CD4-positive, alpha-beta T cell treated with Interferon gamma for 1 hour (primary cell): Measurements from ENCODE around the gene PLA2G5.
A peak's percentile ranks its signal among the peaks of the same experiment; 100 is the strongest.

Experiments used
- DNase-seq: peaks from one replicate; pipeline ENCODE4 v3.0.0-alpha.2; 2020

The PLA2G5 gene

GRCh38 chr1:20070357-20070756 is 363 bp downstream of the PLA2G5 start:
- DNase-seq, result no peak

GRCh38 chr1:20071416-20071815 is 1.4 kb downstream of the PLA2G5 start:
- DNase-seq, result no peak

DNA sequence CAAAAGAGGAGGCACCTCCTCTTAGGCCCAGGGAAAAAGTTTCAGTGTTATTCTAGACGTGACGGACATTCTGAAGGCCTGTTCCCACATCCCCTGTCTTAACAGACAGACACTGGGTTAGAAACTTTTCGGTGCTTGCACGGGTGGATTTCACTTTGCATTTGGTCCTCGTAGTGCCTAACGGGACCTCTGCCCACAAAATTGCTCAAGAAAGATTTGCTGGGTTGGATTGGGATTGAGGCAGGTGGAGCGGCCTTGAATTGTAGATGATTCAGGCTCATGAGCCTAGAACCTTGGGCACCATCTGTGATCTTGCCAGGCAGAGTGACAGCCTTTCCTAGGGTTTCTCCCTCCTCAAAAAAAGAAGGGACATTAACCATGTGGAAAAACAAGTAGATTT is 2.8 kb downstream of the PLA2G5 start:
- no peak for DNase-seq

DNA sequence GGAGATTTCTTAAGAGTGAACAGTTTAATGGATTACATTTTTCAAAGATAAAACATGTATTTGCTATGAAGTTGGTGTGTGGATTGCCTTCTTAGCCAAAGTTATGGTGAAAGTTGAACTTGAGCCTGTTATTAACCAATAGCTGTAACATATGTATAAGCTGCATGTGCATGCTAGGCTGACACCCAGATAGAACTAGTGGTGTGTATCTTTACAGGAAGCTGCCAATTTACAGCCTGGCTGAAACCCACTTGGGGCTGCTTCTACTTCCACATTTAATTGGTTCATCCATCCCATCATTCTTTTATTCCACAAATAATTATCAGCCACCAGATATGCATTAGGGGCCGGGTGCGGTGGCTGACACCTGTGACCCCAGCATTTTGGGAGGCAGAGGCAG is 3.3 kb downstream of the PLA2G5 start:
- no peak for DNase-seq

GRCh38 chr1:20074055-20074724 is 4.2 kb downstream of the PLA2G5 start:
- no peak for DNase-seq

DNA sequence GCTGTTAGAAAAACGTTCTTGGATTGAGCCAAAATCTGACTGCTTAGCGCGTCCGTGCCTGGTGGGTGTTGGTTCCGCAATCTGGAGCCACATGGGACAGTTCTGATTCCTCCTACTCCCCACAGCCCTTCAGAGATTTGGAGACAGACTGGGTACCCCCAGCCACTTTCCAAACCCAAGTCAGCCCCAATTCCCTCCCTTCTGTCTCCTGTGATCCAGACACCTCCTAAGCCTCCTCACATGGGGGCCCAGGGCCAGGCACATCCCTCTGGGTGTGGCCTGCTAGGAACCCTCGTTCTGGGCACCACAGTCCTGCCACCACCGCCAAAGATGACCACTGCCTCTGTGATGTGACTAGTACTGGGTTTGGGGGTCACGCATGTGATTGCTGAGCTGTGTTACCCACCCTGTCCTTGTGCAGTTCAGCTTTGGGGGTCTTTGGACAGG is 4.8 kb downstream of the PLA2G5 start:
- no peak for DNase-seq

DNA sequence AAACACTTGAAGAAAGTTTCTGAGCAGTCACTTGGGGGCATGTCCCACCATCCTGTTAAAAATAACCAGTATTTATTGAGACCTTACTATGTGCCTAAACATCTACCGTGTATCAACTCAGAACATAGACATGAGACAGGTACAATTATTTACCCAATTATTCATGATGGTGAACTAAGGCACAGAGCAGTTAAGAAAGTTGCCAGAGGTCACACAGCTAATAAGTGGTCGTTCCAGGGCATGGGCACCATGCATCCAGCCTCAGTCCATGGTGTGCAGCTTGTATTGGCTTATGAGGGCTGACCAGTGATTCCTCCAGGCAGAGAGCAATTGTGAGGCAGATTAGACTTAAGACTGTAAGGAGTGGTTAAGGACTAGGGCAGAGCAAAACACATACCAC is 5.4 kb downstream of the PLA2G5 start:
- no peak for DNase-seq

DNA sequence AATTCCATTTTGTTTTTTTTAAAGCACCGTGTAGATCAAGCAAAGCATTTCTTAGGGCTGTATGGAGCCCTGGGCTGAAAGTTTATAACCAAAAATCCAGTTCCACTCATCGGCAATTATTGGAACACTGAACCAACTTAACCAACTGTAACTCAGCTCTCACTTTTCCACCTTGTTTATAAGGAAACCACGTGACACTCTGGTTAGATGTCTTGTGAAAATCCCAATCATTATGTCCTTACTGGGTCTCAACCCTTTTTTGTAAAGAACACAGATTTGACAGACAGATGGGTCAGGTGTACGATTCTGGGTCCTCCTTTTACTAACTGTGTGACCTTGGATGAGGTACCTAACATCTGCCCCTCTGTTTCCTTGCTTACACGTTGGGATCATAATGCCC is 6.2 kb downstream of the PLA2G5 start:
- DNase-seq, result no peak

DNA sequence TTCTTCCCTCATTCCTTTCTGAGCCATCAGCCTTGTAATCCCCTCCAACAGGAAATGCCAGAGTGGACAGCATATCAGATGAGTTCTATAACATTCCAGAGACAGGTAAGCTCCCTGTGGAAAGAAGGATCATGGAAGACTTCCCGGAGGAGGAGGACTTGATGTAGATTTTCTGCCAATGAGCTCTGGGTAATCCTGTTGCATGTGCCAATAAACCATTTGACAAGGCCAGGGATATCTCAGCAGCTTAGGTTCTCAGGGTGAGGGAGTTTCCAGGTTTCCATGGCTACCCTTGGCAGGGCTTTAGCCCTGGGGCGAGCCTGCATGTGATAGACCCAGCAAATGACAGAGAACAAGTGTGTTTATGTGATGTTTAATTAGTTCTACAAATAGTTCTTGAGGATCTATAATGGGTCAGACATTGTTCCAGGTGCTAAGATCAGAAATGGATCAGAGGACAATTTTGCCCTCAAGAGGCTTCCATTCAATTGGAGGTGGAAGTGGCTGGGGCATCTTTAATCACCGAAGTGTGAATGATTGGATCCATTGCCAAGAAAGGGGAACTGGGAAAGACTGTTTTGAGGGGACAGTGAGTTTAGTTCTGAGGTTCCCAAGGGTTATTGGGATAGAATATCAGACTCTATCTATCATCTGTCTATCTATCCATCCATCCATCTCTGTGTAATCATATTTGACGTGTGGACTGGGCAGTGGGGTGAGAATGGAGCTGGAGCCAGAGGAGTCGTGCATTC is 6.9 kb downstream of the PLA2G5 start:
- no peak for DNase-seq

GRCh38 chr1:20078171-20078651 is 8.2 kb downstream of the PLA2G5 start:
- peak; percentile 31 for DNase-seq

DNA sequence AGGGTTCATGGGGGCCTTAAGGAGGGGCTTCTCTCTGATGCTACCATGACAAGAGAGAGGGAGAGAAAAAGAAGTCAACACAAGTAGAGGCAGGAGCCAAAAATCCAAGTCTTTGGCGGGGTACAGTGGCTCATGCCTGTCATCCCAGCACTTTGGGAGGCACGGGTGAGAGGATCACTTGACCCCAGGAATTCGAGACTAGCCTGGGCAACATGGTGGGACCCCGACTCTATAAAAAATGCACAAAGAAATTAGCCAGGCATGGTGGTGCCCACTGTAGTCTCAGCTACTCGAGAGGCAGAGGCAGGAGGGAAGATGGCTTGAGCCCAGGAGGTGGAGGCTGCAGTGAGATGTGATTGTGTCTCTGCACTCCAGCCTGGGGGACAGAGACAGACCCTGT is 8.7 kb downstream of the PLA2G5 start:
- no peak for DNase-seq

GRCh38 chr1:20079661-20080305 is 9.8 kb downstream of the PLA2G5 start:
- DNase-seq, result no peak

- no peak for DNase-seq
Observed at GRCh38 chr1:20080441-20081352, 10.7 kb downstream of the PLA2G5 start.

DNA sequence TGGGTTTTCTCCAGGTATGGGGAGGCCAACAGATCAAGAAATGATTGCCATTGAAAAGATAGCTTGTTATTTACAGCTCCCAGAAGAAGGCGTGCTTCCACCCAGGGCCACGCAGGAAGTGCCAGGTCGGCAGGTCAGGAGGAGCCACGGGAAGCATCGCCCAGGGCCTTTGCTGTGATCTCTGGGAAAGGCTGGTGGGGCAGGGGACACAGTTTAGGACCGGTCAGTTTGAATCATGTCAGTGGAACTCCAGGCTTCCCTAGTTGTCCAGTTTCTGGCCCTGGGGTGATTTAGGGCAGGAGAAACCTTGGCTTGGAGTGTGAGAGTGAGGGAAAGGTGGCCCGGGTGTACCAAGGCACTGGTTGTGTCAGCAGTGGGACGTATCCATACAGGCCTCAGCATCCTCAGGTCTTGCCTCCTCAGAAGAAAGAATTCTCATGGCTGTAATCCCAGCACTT is 11.4 kb downstream of the PLA2G5 start:
- no peak for DNase-seq

GRCh38 chr1:20082772-20083171 is 12.8 kb downstream of the PLA2G5 start:
- no peak for DNase-seq

GRCh38 chr1:20083178-20083944 is 13.4 kb downstream of the PLA2G5 start:
- no peak for DNase-seq

DNA sequence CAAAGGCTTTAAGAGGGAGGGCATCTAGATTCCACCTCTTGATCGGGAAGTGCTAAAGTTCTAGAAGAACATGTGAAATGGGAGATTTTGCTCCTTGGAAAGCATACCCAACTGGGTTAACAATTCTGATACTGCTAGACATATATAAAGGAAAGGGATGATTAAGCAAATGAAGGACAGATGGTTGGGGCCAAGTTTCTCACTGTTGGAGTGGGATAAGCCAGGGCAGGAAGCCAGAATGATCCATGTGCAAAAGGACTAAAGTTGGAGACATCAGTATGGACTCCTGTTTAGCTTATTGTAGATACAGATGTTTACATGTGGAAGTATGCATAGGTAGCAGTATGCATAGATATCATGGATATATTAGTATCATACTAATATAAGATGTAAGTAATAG is 16.8 kb downstream of the PLA2G5 start:
- DNase-seq, result no peak

DNA sequence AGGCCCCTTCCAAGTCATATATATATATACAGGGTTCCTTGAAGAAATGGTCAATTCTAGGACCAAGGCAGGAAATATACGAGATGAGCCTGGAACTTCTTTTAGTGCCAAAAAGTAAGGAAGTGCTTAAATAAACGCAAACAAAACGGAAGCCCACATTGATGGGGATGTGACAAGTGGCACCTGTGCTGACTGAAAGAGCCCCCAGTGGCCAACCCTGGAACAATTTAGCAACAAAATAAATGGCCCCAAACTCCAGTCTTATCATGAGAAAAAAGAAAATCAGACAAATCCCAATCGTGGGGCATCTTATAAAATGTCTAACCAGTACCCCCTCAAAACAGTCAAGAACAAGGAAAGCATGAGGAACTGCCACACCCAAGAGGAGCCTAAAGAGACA is 17.7 kb downstream of the PLA2G5 start:
- DNase-seq, result no peak

DNA sequence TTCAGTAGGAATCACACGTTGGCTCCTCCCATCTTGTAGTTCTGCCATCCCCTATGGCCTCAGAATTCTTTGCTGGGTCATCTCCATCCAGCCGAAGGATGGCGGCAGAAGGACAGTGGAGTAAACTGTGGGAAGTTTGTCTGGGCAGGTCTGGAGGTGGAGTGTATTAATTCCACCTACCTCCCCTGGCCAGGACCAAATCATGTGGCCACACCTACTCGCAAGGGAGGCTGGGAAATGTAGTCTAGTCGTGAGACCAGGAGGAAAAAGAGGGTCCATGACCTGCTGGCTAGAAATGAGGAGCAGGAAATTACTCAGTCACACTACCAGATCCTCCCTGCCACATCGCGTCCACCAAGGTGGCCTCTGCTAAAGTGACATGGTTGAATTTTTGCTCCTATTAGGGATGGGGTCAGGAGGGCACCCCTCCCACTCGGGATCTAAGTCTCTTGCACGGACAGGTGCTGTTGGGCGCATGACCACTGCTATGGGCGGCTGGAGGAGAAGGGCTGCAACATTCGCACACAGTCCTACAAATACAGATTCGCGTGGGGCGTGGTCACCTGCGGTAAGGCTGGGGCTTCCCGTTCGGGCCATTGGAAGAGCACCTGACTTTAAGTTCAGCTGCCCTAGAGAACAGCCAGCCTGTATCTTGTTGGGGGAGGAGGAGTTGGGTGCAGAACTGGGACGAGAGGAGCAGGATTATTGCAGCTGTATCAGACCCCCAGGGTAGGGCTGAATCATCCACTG is 19.5 kb downstream of the PLA2G5 start:
- no peak for DNase-seq

- no peak for DNase-seq
Observed at GRCh38 chr1:20090119-20090518, 20.1 kb downstream of the PLA2G5 start.

DNA sequence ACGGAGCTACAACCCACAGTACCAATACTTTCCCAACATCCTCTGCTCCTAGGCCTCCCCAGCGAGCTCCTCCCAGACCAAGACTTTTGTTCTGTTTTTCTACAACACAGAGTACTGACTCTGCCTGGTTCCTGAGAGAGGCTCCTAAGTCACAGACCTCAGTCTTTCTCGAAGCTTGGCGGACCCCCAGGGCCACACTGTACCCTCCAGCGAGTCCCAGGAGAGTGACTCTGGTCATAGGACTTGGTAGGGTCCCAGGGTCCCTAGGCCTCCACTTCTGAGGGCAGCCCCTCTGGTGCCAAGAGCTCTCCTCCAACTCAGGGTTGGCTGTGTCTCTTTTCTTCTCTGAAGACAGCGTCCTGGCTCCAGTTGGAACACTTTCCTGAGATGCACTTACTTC is 20.6 kb downstream of the PLA2G5 start:
- no peak for DNase-seq
